ENCODE results near the gene TKFC.

DNA sequence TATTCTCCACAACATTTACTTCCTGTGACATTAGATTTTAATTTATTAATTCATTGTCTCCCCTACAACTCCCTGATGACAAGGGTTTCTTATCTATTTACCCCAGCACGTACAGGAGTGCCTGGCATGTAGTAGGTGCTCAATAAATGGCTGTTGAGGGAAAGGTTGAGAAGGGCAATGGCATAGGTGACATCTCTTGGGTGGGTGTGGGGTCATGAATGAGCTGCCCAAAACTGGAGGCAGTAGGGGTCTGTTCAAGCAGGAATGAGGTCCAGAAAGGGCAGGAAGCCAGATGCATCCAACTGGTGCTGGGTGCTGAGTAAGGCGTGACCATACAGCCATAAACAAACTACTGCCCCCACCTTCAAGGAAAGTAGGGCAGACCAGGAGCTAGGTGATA is 40.7 kb upstream of the TKFC start:
- TF ChIP-seq, protein P1, sequence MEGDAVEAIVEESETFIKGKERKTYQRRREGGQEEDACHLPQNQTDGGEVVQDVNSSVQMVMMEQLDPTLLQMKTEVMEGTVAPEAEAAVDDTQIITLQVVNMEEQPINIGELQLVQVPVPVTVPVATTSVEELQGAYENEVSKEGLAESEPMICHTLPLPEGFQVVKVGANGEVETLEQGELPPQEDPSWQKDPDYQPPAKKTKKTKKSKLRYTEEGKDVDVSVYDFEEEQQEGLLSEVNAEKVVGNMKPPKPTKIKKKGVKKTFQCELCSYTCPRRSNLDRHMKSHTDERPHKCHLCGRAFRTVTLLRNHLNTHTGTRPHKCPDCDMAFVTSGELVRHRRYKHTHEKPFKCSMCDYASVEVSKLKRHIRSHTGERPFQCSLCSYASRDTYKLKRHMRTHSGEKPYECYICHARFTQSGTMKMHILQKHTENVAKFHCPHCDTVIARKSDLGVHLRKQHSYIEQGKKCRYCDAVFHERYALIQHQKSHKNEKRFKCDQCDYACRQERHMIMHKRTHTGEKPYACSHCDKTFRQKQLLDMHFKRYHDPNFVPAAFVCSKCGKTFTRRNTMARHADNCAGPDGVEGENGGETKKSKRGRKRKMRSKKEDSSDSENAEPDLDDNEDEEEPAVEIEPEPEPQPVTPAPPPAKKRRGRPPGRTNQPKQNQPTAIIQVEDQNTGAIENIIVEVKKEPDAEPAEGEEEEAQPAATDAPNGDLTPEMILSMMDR (IDR thresholded peaks at IDR 0.05) = no peak
- no peak for TF ChIP-seq POLR2AphosphoS5 (IDR thresholded peaks at IDR 0.05)
